KOPT-K1 (cell line): Measurements from ENCODE around the gene HAUS1.
"Not testable (repeated sequence)": the region's sequence is repeated elsewhere in the genome, so short reads cannot be mapped to it uniquely, and the experiment has no call there.

ENCODE experiments used
- H3K27ac ChIP-seq: fragments of 200-600 bp; sonication (generic); 2 replicates; pipeline ENCODE4 v1.5.1; 2016; ENCODE audit warnings: antibody characterized with exemption, mild to moderate bottlenecking, low read depth, low read length; ENCODE audit not compliant: poor library complexity, severe bottlenecking
- H3K36me3 ChIP-seq: fragments of 200-600 bp; sonication (generic); 2 replicates; pipeline ENCODE4 v1.5.1; 2017; ENCODE audit warnings: antibody characterized with exemption, mild to moderate bottlenecking, low read length, moderate library complexity; ENCODE audit not compliant: insufficient read depth
- H3K9me3 ChIP-seq: fragments of 200-600 bp; sonication (generic); 2 replicates; pipeline ENCODE4 v1.5.1; 2017; ENCODE audit warnings: antibody characterized with exemption, low read length, mild to moderate bottlenecking; ENCODE audit not compliant: insufficient read depth, poor library complexity, severe bottlenecking

The HAUS1 gene

GRCh38 chr18:46160050-46160798 lies 56.0 kb downstream of the HAUS1 start:
- H3K27ac ChIP-seq = peak overlapping the region; percentile 51
- no peaks in the 10 kb centered on the region for H3K36me3 ChIP-seq
- H3K9me3 ChIP-seq = no peaks in the 10 kb centered on the region

GRCh38 chr18:46160840-46161239 lies 56.7 kb downstream of the HAUS1 start:
- H3K9me3 ChIP-seq, H3K36me3 ChIP-seq: not testable (repeated sequence)
- peak overlapping the region; percentile 51 for H3K27ac ChIP-seq

- Histone ChIP-seq H3K9me3 (no peaks in the 10 kb centered on the region), H3K27ac (no peak overlapping the region), H3K36me3 (no peaks in the 10 kb centered on the region)
Measured at GRCh38 chr18:46161703-46162396, 57.7 kb downstream of the HAUS1 start.

GRCh38 chr18:46163091-46163490 lies 58.9 kb downstream of the HAUS1 start:
- H3K27ac ChIP-seq = no peak overlapping the region
- H3K9me3 ChIP-seq = no peaks in the 10 kb centered on the region
- no peaks in the 10 kb centered on the region for H3K36me3 ChIP-seq

- Histone ChIP-seq H3K36me3 (no peaks in the 10 kb centered on the region), H3K27ac (no peak overlapping the region), H3K9me3 (no peaks in the 10 kb centered on the region)
Measured at GRCh38 chr18:46163941-46164499, 59.8 kb downstream of the HAUS1 start.

- H3K9me3 ChIP-seq, H3K36me3 ChIP-seq, H3K27ac ChIP-seq: not testable (repeated sequence)
Measured at GRCh38 chr18:46164502-46164901, 60.3 kb downstream of the HAUS1 start.

- Histone ChIP-seq H3K36me3 (no peaks in the 10 kb centered on the region), H3K27ac (no peak overlapping the region), H3K9me3 (no peaks in the 10 kb centered on the region)
Measured at GRCh38 chr18:46164920-46165319, 60.7 kb downstream of the HAUS1 start.

GRCh38 chr18:46166261-46166970 lies 62.2 kb downstream of the HAUS1 start:
- Histone ChIP-seq H3K9me3 (no peaks in the 10 kb centered on the region), H3K27ac (no peak overlapping the region)

GRCh38 chr18:46167971-46168370 lies 63.8 kb downstream of the HAUS1 start:
- Histone ChIP-seq H3K36me3 (no peaks in the 10 kb centered on the region), H3K9me3 (no peaks in the 10 kb centered on the region), H3K27ac (no peak overlapping the region)

More at GRCh38 chr18:46166261-46166970, 62.2 kb downstream of the HAUS1 start:
- no peaks in the 10 kb centered on the region for H3K36me3 ChIP-seq

GRCh38 chr18:46169464-46169941 lies 65.3 kb downstream of the HAUS1 start:
- peak overlapping the region; percentile 18 for H3K27ac ChIP-seq
- no peaks in the 10 kb centered on the region for H3K36me3 ChIP-seq
- H3K9me3 ChIP-seq = no peaks in the 10 kb centered on the region

GRCh38 chr18:46171331-46171730 lies 67.1 kb downstream of the HAUS1 start:
- no peak overlapping the region for H3K27ac ChIP-seq
- H3K36me3 ChIP-seq = 0 out of 2 replicates have a peak, but pooled peaks cover 4% of the 10 kb centered on the region
- H3K9me3 ChIP-seq = no peaks in the 10 kb centered on the region

GRCh38 chr18:46173393-46174341 lies 69.5 kb downstream of the HAUS1 start:
- H3K9me3 ChIP-seq = no peaks in the 10 kb centered on the region
- peak overlapping the region; percentile 99 for H3K27ac ChIP-seq
- peaks cover 17% of the 10 kb centered on the region; the same call in 1 of the 2 replicates for H3K36me3 ChIP-seq

GRCh38 chr18:46174342-46175041 lies 70.3 kb downstream of the HAUS1 start:
- Histone ChIP-seq H3K9me3 (no peaks in the 10 kb centered on the region), H3K27ac (peak overlapping the region; percentile 99), H3K36me3 (peaks cover 25% of the 10 kb centered on the region)

GRCh38 chr18:46176001-46176400 lies 71.8 kb downstream of the HAUS1 start:
- peak overlapping the region; percentile 99 for H3K27ac ChIP-seq
- H3K36me3 ChIP-seq = peaks cover 38% of the 10 kb centered on the region
- no peaks in the 10 kb centered on the region for H3K9me3 ChIP-seq
